Hepatocyte (in vitro differentiated cells): ENCODE results near the gene APOA5. TPM values are rescaled to one million over a fixed set of nuclear protein-coding genes. Genes with fewer than 3 reads are reported as not detected.

Experiments
- DNase-seq: peaks from one replicate; pipeline ENCODE4 v3.0.0-alpha.2; 2016; ENCODE audit warnings: low spot score
- H2AFZ ChIP-seq: fragments of 200-600 bp; sonication (generic); 2 replicates; pipeline ENCODE4 v1.6.0; 2016; ENCODE audit warnings: antibody characterized with exemption, mild to moderate bottlenecking
- H3K27ac ChIP-seq: fragments of 200-600 bp; sonication (generic); 2 replicates; pipeline ENCODE4 v1.5.1; 2016; ENCODE audit warnings: mild to moderate bottlenecking
- H3K27me3 ChIP-seq: fragments of 200-600 bp; sonication (generic); 2 replicates; pipeline ENCODE4 v1.6.1; 2016
- H3K36me3 ChIP-seq: fragments of 200-600 bp; sonication (generic); replicated peaks from 2 replicates; pipeline ENCODE4 v1.5.1; 2016; ENCODE audit warnings: low read depth; ENCODE audit not compliant: insufficient read depth
- H3K4me1 ChIP-seq: fragments of 200-600 bp; sonication (generic); 2 replicates; pipeline ENCODE4 v1.5.1; 2016; ENCODE audit warnings: mild to moderate bottlenecking, moderate library complexity; ENCODE audit not compliant: insufficient read depth
- H3K4me2 ChIP-seq: fragments of 200-600 bp; sonication (generic); 2 replicates; pipeline ENCODE4 v1.6.0; 2016
- H3K4me3 ChIP-seq: fragments of 200-600 bp; sonication (generic); 2 replicates; pipeline ENCODE4 v1.5.1; 2016; ENCODE audit warnings: mild to moderate bottlenecking
- H3K79me2 ChIP-seq: fragments of 200-600 bp; sonication (generic); 2 replicates; pipeline ENCODE4 v1.6.0; 2017; ENCODE audit warnings: mild to moderate bottlenecking
- H3K9me2 ChIP-seq: fragments of 200-600 bp; sonication (generic); replicated peaks from 2 replicates; pipeline ENCODE4 v1.6.0; 2017; ENCODE audit warnings: mild to moderate bottlenecking; ENCODE audit not compliant: insufficient read depth
- H3K9me3 ChIP-seq: fragments of 200-600 bp; sonication (generic); 2 replicates; pipeline ENCODE4 v1.5.1; 2016; ENCODE audit warnings: low read depth, mild to moderate bottlenecking
- H4K20me1 ChIP-seq: fragments of 200-600 bp; sonication (generic); 2 replicates; pipeline ENCODE4 v1.6.0; 2016; ENCODE audit warnings: mild to moderate bottlenecking; ENCODE audit not compliant: insufficient read depth, poor library complexity, severe bottlenecking
- EZH2 ChIP-seq: fragments of 200-600 bp; sonication (generic); IDR thresholded peaks from 2 replicates; pipeline ENCODE4 v1.6.1; 2016; ENCODE audit warnings: antibody characterized with exemption, mild to moderate bottlenecking, borderline replicate concordance
- EZH2phosphoT487 ChIP-seq: fragments of 200-600 bp; sonication (generic); IDR thresholded peaks from one replicate; pipeline ENCODE4 v1.6.1; 2018; ENCODE audit warnings: antibody characterized with exemption, mild to moderate bottlenecking, low read depth, moderate library complexity; ENCODE audit not compliant: unreplicated experiment, severe bottlenecking
- WGBS: methylation state at CpG from one replicate; pipeline ENCODE4 v1.1.6; 2016; ENCODE audit warnings: low lambda C conversion rate; ENCODE audit errors: missing lambda C conversion rate; 5-methylcytosine and 5-hydroxymethylcytosine counted together
- polyA plus RNA-seq: library from polyadenylated mRNA; unstranded; fragments of >200 nt; fragmentation: Nextera tagmentation; extraction: Ambion mirVana; gene quantifications from 2 replicates; pipeline ENCODE4 v1.2.1, GENCODE V29; 2016
- total RNA-seq: library from RNA; depleted of rRNA; stranded (reverse); fragments of >200 nt; gene quantifications from 2 replicates; pipeline ENCODE4 v1.2.3, GENCODE V29; 2014
- TF ChIP-seq, protein P1 (sequence below): fragments of 200-600 bp; sonication (generic); IDR thresholded peaks from 2 replicates; pipeline ENCODE4 v1.5.1; 2016; ENCODE audit warnings: antibody characterized with exemption, mild to moderate bottlenecking; ENCODE audit not compliant: poor library complexity

The APOA5 gene
- total and polyA plus RNA-seq, 2 experiments from 2014 or later = 14.6 to 20.3 TPM

DNA sequence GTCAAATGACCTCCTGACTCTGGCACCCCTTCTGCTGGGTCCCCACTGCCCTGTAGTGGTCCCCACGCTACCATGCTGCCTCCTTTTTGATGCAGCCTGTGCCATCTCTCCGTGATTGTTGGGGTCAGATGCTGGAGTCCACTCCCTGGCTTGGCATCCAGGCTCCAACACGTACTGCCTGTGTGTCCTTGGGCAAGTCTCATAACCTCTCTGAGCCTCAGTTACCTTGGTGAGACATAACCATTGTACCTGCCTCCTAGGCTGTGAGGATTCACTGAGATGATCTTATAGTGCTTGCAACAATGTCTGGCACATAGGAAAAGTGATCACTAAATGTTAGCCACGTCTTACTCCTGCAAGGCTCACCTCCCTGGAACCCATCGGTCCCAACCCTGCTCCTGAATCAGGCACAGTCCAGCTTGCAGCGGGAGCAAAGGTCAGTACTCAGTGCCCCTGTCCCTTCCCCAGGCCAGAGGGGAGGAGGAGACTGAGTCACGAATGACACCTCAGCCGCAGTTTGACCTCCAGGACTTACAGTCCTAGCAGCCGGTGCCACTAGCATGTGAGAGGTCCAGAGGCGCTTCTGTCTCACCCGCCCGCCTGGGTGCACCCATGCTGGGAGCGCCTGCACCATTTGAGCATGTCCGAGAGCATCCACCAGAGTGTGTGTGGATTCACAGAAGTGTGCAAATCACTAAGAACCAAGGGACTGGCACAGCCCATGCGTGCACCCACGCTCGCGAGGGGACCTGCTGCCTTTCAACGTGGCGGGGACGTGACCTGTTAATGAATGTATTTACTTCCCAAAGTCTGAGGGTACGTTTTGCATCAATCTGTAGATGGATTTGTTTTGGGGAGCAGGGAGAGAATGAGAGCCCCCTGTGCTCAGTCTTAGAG is 34.4 kb upstream of the APOA5 start:
- Histone ChIP-seq H3K4me2 (no peak overlapping the region), H3K4me1 (peaks cover 42% of the 10 kb centered on the region), H3K79me2 (no peaks in the 10 kb centered on the region), H3K27ac (peak overlapping the region; percentile 95), H3K4me3 (no peak overlapping the region), H3K9me3 (no peaks in the 10 kb centered on the region), H2AFZ (no peak overlapping the region), H3K27me3 (no peaks in the 10 kb centered on the region), H3K36me3 (no peaks in the 10 kb centered on the region), H3K9me2 (no peaks in the 10 kb centered on the region), H4K20me1 (no peaks in the 10 kb centered on the region)
- 75% methylated on average over 22 of the region's 22 CpGs for WGBS
- TF ChIP-seq, protein P1, sequence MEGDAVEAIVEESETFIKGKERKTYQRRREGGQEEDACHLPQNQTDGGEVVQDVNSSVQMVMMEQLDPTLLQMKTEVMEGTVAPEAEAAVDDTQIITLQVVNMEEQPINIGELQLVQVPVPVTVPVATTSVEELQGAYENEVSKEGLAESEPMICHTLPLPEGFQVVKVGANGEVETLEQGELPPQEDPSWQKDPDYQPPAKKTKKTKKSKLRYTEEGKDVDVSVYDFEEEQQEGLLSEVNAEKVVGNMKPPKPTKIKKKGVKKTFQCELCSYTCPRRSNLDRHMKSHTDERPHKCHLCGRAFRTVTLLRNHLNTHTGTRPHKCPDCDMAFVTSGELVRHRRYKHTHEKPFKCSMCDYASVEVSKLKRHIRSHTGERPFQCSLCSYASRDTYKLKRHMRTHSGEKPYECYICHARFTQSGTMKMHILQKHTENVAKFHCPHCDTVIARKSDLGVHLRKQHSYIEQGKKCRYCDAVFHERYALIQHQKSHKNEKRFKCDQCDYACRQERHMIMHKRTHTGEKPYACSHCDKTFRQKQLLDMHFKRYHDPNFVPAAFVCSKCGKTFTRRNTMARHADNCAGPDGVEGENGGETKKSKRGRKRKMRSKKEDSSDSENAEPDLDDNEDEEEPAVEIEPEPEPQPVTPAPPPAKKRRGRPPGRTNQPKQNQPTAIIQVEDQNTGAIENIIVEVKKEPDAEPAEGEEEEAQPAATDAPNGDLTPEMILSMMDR = no peak
- no peak for TF ChIP-seq EZH2
- DNase-seq = no peak

DNA sequence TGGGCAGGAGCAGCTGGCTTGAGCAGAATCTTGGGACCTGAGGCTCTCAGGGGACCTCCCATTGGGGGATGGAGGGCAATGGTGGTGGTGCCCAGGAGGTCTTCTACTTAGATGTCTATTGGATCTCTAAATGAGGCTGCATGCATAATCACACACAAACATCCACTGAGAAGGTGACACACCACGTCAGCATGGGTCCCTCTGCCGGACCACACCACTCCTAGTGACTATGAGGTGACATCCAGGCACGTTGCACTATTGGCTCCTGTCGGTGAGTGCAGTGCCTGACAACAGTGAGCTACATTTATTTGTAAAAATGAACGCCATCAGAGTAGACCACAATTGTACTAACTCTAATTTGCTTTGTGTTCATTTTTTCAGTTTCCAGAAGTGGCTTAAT is 33.8 kb upstream of the APOA5 start:
- Histone ChIP-seq H3K9me3 (no peaks in the 10 kb centered on the region), H3K4me3 (no peak overlapping the region), H3K4me1 (peaks cover 42% of the 10 kb centered on the region), H3K4me2 (no peak overlapping the region), H3K27ac (no peak overlapping the region), H3K9me2 (no peaks in the 10 kb centered on the region), H3K36me3 (no peaks in the 10 kb centered on the region), H3K79me2 (no peaks in the 10 kb centered on the region), H4K20me1 (no peaks in the 10 kb centered on the region), H3K27me3 (no peaks in the 10 kb centered on the region), H2AFZ (no peak overlapping the region)
- DNase-seq = no peak
- 79% methylated on average over 5 of the region's 5 CpGs for WGBS
- TF ChIP-seq, protein P1 = no peak
- TF ChIP-seq EZH2 = no peak
- no peak for TF ChIP-seq EZH2phosphoT487

DNA sequence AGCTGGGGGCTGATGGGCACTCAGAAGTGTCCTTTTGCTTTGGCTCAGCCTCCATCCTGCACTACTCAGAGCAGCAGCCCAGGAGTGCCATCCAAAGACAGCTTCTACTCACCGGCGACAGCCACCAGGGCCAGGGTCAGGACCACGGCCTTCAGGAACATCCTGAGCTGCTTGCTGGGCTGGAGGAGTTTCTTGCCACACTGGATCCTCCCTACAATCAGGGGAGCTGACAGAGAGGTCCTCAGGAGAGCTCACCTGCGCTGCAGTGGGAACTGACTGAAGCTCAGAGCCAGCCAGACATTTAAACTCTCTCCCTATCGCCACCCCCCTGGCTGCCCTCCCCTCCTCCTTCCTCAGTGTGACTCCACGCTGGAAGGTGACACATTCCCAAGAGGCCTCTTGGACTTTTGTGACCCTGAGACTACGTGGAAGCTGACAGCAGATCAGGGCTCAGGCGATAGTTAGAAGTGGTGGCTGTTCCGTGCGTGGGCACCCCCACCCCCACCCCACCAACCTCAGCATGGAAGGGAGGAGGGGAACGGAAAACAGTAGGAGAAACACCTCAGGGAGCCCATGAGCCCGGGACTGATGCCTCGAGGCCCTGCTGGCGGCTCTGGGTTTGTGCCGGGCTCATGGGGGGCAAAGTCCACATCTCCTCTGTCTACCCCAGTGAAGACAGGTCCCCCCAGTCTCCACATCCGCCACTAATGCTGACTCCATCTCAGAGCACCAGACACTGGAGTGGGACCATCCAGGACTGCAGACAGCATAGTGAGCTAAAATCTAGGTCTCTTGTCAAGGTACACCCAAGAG is 31.6 kb upstream of the APOA5 start, which contains the start of gene APOA4:
Gene APOA4 (minus strand): TSS at position 274 of the 813 bp plus-strand sequence. CDS start 113 bp downstream, at position 161.
- Histone ChIP-seq H3K27ac (peak within 1 kb of the TSS; percentile 68), H3K4me3 (no peak within 1 kb of the TSS), H3K36me3 (no peaks in the 10 kb centered on the region), H3K27me3 (no peaks in the 10 kb centered on the region), H3K4me1 (peaks cover 22% of the 10 kb centered on the region), H4K20me1 (no peaks in the 10 kb centered on the region), H3K9me2 (no peaks in the 10 kb centered on the region), H3K9me3 (no peaks in the 10 kb centered on the region), H2AFZ (peak within 1 kb of the TSS; percentile 26), H3K79me2 (no peaks in the 10 kb centered on the region), H3K4me2 (peak within 1 kb of the TSS; percentile 33)
- 62% methylated on average over 16 of the region's 16 CpGs for WGBS
- no peak for TF ChIP-seq EZH2
- TF ChIP-seq, protein P1 = no peak
- no peak for TF ChIP-seq EZH2phosphoT487
- no peak for DNase-seq
